Bronchial epithelial cell (primary cell): Measurements from ENCODE around the gene CNTN1. TPM values are rescaled to one million over a fixed set of nuclear protein-coding genes. Genes with fewer than 3 reads are reported as not detected.

ENCODE experiments used
- DNase-seq: peaks from one replicate; pipeline ENCODE4 v3.0.0-alpha.2; 2010; ENCODE audit warnings: low read depth
- FAIRE-seq: peaks from 2 replicates; lab custom pipeline; 2011; peaks lifted over from hg19 to GRCh38; lab: Jason Lieb, UNC
- H3K27me3 ChIP-seq: 2 replicates; pipeline ENCODE4 v1.5.1; 2011; ENCODE audit warnings: low read length; ENCODE audit not compliant: control insufficient read depth, insufficient read depth
- H3K36me3 ChIP-seq: 2 replicates; pipeline ENCODE4 v1.5.1; 2011; ENCODE audit warnings: low read length; ENCODE audit not compliant: control insufficient read depth, insufficient read depth
- H3K4me3 ChIP-seq: 2 replicates; pipeline ENCODE4 v1.5.1; 2011; ENCODE audit warnings: mild to moderate bottlenecking, low read depth, low read length, control low read depth
- total RNA-seq: library from RNA; depleted of rRNA; stranded (reverse); fragments of >200 nt; gene quantifications from 2 replicates; pipeline ENCODE4 v1.2.1, GENCODE V29; 2014
- TF ChIP-seq, protein P1 (sequence below): IDR thresholded peaks from 2 replicates; pipeline ENCODE4 v1.5.1; 2011; ENCODE audit warnings: mild to moderate bottlenecking, moderate library complexity, low read length, control low read depth, inconsistent platforms; ENCODE audit not compliant: insufficient read depth, severe bottlenecking

CNTN1 gene
- total RNA-seq, 1 donor from 2014 or later, result 2.4 TPM

DNA sequence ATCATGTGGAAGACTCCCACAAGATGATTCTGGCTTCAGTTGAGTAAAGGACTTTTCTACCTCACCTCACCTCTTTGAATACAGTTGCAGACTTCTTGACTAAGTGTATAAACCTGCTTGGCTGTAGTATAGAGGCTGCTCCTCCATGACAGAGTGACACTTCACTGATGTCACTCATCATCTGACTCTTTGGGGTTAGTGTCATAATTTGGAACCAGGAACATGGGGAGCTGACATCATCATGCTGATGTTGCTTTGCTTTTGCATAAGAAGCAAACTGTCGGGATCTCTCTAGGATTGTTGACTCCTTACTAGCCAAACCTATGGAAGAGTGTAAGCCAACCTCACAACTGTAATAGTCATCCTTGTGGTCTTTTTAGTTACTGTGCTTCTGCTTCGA is 420.7 kb downstream of the CNTN1 start:
- no peaks in the 10 kb centered on the region for H3K36me3 ChIP-seq
- TF ChIP-seq, protein P1, sequence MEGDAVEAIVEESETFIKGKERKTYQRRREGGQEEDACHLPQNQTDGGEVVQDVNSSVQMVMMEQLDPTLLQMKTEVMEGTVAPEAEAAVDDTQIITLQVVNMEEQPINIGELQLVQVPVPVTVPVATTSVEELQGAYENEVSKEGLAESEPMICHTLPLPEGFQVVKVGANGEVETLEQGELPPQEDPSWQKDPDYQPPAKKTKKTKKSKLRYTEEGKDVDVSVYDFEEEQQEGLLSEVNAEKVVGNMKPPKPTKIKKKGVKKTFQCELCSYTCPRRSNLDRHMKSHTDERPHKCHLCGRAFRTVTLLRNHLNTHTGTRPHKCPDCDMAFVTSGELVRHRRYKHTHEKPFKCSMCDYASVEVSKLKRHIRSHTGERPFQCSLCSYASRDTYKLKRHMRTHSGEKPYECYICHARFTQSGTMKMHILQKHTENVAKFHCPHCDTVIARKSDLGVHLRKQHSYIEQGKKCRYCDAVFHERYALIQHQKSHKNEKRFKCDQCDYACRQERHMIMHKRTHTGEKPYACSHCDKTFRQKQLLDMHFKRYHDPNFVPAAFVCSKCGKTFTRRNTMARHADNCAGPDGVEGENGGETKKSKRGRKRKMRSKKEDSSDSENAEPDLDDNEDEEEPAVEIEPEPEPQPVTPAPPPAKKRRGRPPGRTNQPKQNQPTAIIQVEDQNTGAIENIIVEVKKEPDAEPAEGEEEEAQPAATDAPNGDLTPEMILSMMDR, result no peak
- H3K4me3 ChIP-seq, result no peak overlapping the region
- FAIRE-seq (peak; percentile 83), DNase-seq (no peak)
- no peaks in the 10 kb centered on the region for H3K27me3 ChIP-seq

DNA sequence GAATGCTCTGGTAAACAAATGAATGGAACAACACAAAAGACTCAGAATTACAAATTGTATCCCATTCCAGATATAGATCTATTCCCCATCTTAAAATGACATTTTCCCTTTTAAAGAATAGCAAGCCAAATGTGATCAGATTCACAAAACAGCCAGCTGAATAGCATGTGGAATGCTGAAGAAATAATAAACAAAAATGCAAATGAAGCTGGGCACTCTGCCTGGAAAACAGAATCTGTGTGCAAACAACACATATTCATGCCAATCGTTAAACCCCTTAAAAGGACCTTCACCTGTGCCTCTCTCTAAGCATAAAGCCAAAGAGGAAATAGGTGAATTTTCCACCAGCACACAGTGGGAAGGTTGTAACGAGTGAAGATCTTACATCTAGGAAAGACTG is 428.0 kb downstream of the CNTN1 start:
- no peak for DNase-seq
- TF ChIP-seq, protein P1, result no peak
- no peaks in the 10 kb centered on the region for H3K27me3 ChIP-seq
- no peak overlapping the region for H3K4me3 ChIP-seq
- FAIRE-seq, result no peak
- no peaks in the 10 kb centered on the region for H3K36me3 ChIP-seq

DNA sequence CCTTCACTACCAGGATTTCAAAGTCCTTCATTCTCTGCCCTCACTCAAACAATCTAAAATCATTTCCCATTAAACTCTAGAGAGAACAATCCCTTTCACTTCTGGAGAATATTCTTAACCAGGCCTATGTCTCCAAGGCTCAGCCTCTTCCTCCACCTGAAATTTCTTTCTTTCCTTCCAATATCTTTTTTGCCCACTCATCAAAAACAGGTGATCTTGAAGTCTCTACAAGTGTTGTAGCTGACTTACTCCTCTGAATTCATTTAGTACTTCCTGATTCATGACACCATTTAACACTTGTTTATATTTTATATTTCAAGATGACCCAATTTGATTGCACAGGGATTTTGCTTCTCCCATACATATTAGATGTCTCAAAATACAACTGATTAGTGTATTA is 429.1 kb downstream of the CNTN1 start:
- TF ChIP-seq, protein P1, result no peak
- FAIRE-seq, result no peak
- no peaks in the 10 kb centered on the region for H3K27me3 ChIP-seq
- DNase-seq, result no peak
- no peak overlapping the region for H3K4me3 ChIP-seq
- no peaks in the 10 kb centered on the region for H3K36me3 ChIP-seq
